Mammary epithelial cell (primary cell): ENCODE measurements around the gene IL1B.

ENCODE experiments used
- EZH2 ChIP-seq: IDR thresholded peaks from 2 replicates; pipeline ENCODE4 v1.6.1; 2012; ENCODE audit warnings: low read length, inconsistent platforms, borderline replicate concordance
- TF ChIP-seq, protein P1 (sequence below), 2 donors: IDR thresholded peaks in 1 of 2; conservative IDR thresholded peaks in 1 of 2; 2 replicates each; pipeline ENCODE4 v1.5.1; 2011 to 2012; ENCODE audit warnings: inconsistent platforms in 2 of 2, low read length in 2 of 2, mild to moderate bottlenecking in 2 of 2, control low read depth in 1 of 2, low read depth in 1 of 2; ENCODE audit not compliant: insufficient read depth in 1 of 2; ENCODE audit errors: extremely low read depth in 1 of 2

DNA sequence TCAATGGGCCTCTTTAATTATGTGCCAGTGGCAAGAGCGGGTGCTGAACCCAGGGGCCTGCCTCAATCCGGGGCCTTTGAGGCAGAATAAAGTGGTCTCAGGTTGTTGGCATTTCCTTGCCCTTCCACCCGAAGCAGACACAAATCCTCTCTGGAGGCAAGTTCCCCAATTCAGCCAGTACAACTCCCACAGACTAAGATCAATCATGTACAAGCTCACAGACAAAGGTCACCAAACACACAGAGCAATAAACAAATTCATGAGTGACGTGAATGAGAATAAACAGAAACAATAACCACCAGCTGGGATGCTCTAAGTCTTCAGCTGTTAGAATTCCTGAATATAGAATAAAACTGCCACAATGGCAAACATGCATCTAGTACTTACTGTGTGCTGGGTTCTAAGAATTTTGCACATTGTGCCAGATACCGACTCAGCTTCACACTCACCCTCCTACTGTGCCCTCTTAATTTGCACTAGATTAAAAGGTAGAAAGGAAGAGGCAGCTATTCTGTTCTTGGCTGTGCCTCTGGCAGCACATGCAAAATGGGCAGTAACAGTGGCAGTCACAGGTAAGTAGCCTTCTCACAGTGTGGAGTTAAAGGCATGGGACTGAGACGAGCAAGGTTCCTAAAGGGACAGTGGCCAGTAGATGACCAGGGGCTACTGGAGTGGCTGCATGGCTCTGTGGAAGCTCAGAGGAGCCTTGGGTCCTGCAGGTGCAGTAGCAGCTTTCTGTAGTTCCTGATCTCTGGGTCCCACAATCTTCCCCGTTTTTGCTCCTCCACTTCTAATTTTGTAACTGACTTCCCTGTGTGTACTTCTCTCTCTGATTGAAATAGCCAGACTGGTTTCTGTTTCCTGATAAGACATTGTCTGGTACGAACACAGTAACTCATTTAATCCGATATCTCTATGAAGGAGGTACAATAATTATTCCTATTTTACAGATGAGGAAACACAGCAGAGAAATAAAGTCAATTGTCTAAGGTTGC lies 34.6 kb upstream of the IL1B start:
- TF ChIP-seq, protein P1, sequence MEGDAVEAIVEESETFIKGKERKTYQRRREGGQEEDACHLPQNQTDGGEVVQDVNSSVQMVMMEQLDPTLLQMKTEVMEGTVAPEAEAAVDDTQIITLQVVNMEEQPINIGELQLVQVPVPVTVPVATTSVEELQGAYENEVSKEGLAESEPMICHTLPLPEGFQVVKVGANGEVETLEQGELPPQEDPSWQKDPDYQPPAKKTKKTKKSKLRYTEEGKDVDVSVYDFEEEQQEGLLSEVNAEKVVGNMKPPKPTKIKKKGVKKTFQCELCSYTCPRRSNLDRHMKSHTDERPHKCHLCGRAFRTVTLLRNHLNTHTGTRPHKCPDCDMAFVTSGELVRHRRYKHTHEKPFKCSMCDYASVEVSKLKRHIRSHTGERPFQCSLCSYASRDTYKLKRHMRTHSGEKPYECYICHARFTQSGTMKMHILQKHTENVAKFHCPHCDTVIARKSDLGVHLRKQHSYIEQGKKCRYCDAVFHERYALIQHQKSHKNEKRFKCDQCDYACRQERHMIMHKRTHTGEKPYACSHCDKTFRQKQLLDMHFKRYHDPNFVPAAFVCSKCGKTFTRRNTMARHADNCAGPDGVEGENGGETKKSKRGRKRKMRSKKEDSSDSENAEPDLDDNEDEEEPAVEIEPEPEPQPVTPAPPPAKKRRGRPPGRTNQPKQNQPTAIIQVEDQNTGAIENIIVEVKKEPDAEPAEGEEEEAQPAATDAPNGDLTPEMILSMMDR (conservative IDR thresholded peaks at IDR 0.05 in 1 of 2, IDR thresholded peaks at IDR 0.05 in 1 of 2; ENCODE audit: extremely low read depth in 1 of 2, insufficient read depth in 1 of 2, low read depth in 1 of 2, low read length in 2 of 2): no peak
- no peak for TF ChIP-seq EZH2
